LNCAP (cell line): ENCODE measurements around the gene C5orf46.

Experiments used
- TF ChIP-seq, protein P1 (sequence below): fragments of 450-650 bp; IDR thresholded peaks from 2 replicates; pipeline ENCODE4 v1.5.1; 2017; ENCODE audit warnings: mild to moderate bottlenecking

Gene C5orf46

GRCh38 chr5:147874910-147875367, 31.4 kb downstream of the C5orf46 start:
- TF ChIP-seq, protein P1, sequence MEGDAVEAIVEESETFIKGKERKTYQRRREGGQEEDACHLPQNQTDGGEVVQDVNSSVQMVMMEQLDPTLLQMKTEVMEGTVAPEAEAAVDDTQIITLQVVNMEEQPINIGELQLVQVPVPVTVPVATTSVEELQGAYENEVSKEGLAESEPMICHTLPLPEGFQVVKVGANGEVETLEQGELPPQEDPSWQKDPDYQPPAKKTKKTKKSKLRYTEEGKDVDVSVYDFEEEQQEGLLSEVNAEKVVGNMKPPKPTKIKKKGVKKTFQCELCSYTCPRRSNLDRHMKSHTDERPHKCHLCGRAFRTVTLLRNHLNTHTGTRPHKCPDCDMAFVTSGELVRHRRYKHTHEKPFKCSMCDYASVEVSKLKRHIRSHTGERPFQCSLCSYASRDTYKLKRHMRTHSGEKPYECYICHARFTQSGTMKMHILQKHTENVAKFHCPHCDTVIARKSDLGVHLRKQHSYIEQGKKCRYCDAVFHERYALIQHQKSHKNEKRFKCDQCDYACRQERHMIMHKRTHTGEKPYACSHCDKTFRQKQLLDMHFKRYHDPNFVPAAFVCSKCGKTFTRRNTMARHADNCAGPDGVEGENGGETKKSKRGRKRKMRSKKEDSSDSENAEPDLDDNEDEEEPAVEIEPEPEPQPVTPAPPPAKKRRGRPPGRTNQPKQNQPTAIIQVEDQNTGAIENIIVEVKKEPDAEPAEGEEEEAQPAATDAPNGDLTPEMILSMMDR = no peak

- TF ChIP-seq, protein P1 = no peak
These were observed 37.2 kb downstream of the C5orf46 start for GRCh38 chr5:147869112-147869511.

DNA sequence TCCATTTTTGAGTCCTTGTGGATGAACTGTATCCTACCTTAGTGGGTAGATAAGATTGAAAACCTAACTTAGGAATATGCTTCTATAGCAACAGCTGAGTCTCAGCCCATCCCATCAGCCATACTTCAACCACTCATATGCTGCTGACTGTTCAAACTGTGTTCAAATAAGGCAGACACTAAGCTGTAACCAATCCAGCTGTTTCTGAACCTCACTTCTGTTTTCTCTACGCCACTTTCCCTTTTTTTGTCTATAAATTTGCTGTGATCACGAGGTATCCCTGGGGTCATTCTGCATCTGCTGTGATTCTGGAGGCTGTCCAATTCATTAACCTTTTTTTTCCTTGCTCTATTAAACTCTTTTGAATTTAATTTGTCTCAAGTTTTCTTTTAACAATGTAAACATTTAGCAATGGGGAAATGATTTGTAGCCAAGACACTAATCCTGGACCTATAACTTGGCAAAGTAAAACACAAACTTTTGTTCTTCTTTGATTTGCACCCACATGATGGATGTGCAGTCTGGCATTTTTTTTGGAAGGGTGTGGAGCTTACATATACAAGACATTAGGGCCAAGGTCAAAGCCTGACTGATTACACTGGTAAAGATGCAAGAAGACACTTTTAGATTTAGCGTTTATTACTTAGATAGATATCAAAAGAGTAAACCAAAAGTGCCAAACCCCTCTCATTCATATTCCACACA, 42.7 kb downstream of the C5orf46 start:
- TF ChIP-seq, protein P1 = no peak

DNA sequence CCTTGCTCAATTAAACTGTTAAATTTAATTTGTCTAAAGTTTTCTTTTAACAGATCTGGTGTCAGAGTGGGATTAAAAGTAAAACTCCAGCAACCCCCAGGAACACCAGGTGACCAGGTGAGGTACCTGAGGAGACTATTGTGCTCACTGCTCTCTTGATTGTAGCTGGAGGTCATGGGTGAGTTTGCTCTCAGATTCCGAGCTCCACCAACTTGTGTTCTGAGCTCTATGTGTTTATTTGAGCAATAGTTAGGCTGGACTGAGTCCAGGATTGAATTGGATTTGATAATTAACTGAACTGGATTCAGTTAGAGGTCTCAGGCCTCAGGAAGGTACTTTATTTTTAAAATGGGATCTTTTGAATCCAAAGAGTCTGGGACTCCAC, 45.7 kb downstream of the C5orf46 start:
- TF ChIP-seq, protein P1 = no peak

GRCh38 chr5:147859962-147860640, 46.2 kb downstream of the C5orf46 start:
- TF ChIP-seq, protein P1 = no peak

- TF ChIP-seq, protein P1 = no peak
These were observed 47.8 kb downstream of the C5orf46 start for GRCh38 chr5:147858565-147858964.

DNA sequence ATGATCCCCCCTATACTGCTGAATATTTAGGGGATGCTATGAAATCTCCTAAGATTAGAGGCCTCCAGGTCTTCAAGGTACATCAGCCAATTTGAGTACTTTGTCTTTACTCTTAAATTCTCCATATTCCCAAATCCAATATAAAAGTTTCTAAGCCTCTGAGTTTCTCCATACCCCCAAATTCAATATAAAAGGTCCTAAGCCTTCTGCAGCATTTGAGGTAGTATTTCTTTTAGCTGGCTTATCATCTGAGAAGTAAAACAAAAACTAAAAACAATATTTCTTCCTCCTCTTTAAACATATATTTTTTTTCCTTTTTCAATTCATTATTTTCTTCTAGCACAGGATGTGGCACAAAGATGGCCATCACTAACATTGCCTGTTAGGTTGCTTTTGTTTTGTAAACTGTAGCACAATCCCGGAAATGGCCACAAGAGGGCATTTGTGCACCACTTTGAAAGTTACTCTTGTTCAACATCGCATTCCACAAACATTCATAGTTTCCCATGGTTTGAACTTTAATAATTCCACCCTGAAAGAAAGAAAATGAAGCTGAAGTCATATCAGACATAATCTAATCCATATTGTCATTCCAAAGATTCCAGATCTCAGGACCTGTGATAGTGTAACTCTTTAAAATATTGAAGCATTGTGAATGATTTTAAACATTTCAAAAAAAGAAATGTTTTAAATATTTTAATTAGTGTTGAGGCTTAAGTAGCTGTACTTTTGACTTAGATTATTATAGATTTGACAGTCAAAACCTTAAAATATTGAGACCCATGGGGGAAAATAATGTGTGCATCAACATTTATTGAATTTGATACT, 48.8 kb downstream of the C5orf46 start:
- TF ChIP-seq, protein P1 = peak; percentile 88
